Measurements from ENCODE around the gene MIOX. TPM values are rescaled to one million over a fixed set of nuclear protein-coding genes. Genes with fewer than 3 reads are reported as not detected.
"Not testable (repeated sequence)": the region's sequence is repeated elsewhere in the genome, so short reads cannot be mapped to it uniquely, and the experiment has no call there.

MIOX gene
- total RNA-seq, 4 donors from 2014 or later: not detected

DNA sequence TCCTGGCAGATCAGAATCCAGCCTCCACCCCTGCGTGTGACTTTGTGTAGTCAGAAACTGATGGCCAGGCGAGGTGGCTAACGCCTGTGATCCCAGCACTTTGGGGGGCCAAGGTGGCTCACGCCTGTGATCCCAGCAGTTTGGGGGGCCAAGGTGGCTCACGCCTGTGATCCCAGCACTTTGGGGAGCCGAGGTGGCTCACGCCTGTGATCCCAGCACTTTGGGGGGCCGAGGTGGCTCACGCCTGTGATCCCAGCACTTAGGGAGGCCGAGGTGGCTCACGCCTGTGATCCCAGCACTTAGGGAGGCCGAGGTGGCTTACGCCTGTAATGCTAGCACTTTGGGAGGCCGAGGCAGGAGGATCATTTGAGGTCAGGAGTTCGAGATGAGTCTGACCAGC lies 26.5 kb downstream of the MIOX start:
- TF ChIP-seq, protein P1, sequence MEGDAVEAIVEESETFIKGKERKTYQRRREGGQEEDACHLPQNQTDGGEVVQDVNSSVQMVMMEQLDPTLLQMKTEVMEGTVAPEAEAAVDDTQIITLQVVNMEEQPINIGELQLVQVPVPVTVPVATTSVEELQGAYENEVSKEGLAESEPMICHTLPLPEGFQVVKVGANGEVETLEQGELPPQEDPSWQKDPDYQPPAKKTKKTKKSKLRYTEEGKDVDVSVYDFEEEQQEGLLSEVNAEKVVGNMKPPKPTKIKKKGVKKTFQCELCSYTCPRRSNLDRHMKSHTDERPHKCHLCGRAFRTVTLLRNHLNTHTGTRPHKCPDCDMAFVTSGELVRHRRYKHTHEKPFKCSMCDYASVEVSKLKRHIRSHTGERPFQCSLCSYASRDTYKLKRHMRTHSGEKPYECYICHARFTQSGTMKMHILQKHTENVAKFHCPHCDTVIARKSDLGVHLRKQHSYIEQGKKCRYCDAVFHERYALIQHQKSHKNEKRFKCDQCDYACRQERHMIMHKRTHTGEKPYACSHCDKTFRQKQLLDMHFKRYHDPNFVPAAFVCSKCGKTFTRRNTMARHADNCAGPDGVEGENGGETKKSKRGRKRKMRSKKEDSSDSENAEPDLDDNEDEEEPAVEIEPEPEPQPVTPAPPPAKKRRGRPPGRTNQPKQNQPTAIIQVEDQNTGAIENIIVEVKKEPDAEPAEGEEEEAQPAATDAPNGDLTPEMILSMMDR (IDR thresholded peaks at IDR 0.05): no peak
- ATAC-seq (ENCODE audit: low FRiP score) (no peak), DNase-seq (ENCODE audit: low spot score) (no peak)

DNA sequence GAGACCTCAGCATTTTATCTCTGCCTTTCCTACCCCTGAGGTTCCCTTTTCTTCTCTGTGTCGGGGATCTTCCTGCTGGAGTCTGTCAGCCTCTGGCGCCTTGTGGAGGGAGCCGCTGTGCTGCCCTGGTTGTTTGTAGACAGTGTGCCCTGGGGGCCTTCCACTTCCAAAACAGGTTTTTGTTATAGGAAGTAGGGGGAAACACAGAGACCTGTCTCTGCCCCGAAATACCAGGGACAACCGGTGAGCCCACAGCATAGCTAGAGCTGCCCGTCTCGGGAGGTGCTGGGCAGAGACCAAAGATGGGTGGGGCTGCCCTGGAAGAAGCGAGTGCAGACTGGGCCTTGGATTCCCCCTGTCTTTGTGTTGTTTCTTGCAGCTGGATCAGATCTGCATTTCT lies 29.4 kb downstream of the MIOX start:
- DNase-seq (ENCODE audit: low spot score) (no peak), ATAC-seq (ENCODE audit: low FRiP score) (no peak)
- TF ChIP-seq, protein P1 (IDR thresholded peaks at IDR 0.05): no peak

DNA sequence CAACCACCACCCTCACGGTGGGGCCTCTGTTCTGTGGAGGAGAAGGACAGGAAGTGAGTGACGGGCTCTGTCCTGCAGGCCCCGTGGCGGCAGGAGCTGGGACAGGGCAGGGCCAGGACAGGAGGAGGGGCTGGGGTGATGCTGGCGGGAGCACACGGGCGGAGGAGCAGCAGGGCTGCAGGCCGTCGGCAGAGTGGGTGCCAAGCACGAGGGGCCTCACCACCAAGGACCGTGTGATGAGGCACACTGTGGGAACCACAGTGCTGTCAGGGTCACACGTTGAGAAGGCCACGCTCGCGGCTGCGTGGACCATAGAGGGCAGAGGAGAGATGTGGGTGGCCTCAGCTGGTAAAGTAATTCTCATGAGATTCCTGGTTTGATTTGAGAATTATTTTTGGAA lies 30.2 kb downstream of the MIOX start:
- ATAC-seq (ENCODE audit: low FRiP score): no peak
- no peak for DNase-seq (ENCODE audit: low spot score)
- TF ChIP-seq, protein P1 (IDR thresholded peaks at IDR 0.05): no peak

DNA sequence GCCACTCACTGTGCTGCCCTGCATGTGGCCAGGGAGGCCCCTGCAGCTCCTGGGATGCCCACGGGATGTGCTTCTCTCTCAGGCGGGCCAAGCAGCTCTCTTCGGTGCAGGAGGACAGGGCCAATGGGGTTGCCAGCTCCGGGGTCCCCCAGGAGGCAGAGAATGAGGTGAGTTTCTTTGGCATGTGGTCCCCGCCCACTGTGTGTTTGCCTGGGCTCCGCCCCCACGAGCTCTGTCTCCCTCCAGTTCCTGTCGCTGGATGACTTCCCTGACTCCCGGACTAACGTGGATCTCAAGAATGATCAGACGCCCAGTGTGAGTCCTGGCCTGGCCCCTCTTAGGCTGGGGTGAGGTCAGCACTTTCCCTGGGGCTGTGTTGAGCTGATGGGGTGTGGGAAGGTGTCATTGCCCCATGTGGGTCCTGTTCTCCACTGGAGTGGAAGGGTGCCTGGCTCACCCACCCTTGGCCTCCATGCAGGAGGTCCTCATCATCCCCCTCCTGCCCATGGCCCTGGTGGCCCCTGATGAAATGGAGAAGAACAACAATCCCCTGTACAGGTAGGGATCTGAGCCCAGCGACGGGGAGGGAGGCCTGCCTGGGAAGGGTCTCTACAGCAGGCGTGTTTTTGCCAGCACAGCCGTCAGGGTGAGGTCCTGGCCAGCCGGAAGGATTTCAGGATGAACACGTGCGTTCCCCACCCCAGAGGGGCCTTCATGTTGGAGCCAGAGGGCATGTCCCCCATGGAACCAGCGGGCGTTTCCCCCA lies 31.0 kb downstream of the MIOX start:
- no peak for DNase-seq (ENCODE audit: low spot score)
- TF ChIP-seq, protein P1 (IDR thresholded peaks at IDR 0.05): no peak
- no peak for ATAC-seq (ENCODE audit: low FRiP score)

DNA sequence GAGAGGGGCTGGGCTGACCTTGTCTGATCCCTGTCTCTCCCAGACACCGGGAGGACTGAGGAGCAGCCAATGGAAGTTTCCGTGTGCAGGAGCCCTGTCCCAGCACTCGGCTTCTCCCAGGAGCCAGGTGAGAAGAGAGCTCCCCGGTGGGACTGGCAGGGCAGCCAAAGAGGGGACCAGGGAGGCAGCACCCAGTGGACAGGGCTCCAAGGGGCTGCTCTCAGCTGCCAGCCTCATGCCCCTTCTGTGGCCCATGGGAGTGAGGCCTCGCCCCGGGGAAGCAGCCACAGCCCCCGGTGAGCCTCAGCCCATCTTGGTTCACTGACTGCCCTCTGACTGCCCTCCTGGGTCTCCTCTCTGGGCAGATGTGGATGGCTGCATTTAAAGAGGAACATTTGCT lies 31.9 kb downstream of the MIOX start:
- TF ChIP-seq, protein P1 (IDR thresholded peaks at IDR 0.05): no peak
- ATAC-seq (ENCODE audit: low FRiP score) (no peak), DNase-seq (ENCODE audit: low spot score) (no peak)

DNA sequence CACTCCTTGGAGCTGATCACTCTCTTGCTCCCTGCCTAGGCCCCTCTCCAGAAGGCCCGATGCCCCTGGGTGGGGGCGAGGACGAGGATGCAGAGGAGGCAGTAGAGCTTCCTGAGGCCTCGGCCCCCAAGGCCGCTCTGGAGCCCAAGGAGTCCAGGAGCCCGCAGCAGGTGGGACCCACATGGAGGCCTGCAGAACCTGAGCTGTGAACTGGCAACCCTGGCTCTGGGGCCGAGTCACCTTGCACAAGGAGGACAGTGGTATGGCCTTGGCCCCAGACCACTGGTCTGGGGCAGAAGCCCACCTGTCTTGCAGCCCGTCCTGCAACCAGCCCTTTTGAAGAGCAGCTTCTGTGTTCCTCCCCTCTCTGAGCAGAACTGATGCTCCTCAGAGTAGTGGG lies 32.5 kb downstream of the MIOX start:
- DNase-seq (ENCODE audit: low spot score) (no peak), ATAC-seq (ENCODE audit: low FRiP score) (no peak)
- TF ChIP-seq, protein P1 (IDR thresholded peaks at IDR 0.05): no peak

DNA sequence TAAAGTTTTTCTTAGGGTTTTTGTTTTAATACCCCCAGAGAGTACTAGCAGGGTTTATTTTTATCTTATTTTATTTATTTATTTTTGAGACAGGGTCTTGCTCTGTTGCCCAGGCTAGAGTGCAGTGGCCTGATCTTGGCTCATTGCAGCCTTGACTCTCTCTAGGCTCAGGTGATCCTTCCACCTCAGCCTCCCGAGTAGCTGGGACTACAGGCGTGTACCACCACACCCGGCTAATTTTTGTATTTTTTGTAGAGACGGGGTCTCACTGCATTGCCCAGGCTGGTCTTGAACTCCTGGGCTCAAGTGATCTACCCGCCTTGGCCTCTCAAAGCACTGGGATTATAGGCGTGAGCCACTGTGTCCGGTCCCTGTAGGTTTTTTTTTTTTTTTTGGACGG lies 33.5 kb downstream of the MIOX start:
- not testable (repeated sequence) for ATAC-seq (ENCODE audit: low FRiP score); DNase-seq (ENCODE audit: low spot score)

All from omental fat pad (tissue), 4 donors.